ENCODE data around the gene CBFA2T3. TPM values are rescaled to one million over a fixed set of nuclear protein-coding genes. Genes with fewer than 3 reads are reported as not detected.

CBFA2T3 gene
- total and polyA plus RNA-seq, 4 donors: 4.7 to 11.8 (median 6.6) TPM

- DNase-seq (no peak), ATAC-seq (ENCODE audit: insufficient read depth, low FRiP score) (no peak)
- no peak for TF ChIP-seq CTCF (IDR thresholded peaks at IDR 0.05; ENCODE audit: control extremely low read depth, extremely low read depth)
- peaks cover 0 to 11% (median 0%) of the 10 kb centered on the region in 4 donors for H3K36me3 ChIP-seq (ENCODE audit: control insufficient read depth in 4 of 4, insufficient read depth in 4 of 4, low read length in 4 of 4)
- no peak overlapping the region for H3K9ac ChIP-seq (ENCODE audit: insufficient read depth in 1 of 2, low read length in 2 of 2)
- no peak overlapping the region for H3K27ac ChIP-seq (ENCODE audit: low read depth in 1 of 2, low read length in 1 of 2)
- H3K4me1 ChIP-seq (ENCODE audit: control insufficient read depth in 5 of 5, insufficient read depth in 5 of 5, low read length in 5 of 5): peaks cover 0 to 15% (median 9%) of the 10 kb centered on the region in 5 donors
- H3K27me3 ChIP-seq (ENCODE audit: control insufficient read depth in 3 of 3, insufficient read depth in 3 of 3, low read length in 2 of 3): peaks cover 0 to 6% (median 3%) of the 10 kb centered on the region in 3 donors
- peaks cover 0 to 5% (median 0%) of the 10 kb centered on the region in 4 donors for H3K9me3 ChIP-seq (ENCODE audit: control insufficient read depth in 4 of 4, insufficient read depth in 3 of 4, low read length in 3 of 4)
- 87 to 96% methylated on average over 45 of the region's 45 CpGs for WGBS, 2 donors
- no peak overlapping the region for H3K4me3 ChIP-seq
Measured at GRCh38 chr16:88878967-88879787, 97.8 kb downstream of the CBFA2T3 start.

- peaks cover 0 to 12% (median 0%) of the 10 kb centered on the region in 4 donors for H3K36me3 ChIP-seq (ENCODE audit: control insufficient read depth in 4 of 4, insufficient read depth in 4 of 4, low read length in 4 of 4)
- no peak overlapping the region for H3K4me3 ChIP-seq
- H3K27ac ChIP-seq (ENCODE audit: low read depth in 1 of 2, low read length in 1 of 2): no peak overlapping the region
- DNase-seq (no peak), ATAC-seq (ENCODE audit: insufficient read depth, low FRiP score) (no peak)
- 94 to 96% methylated on average over 15 to 20 of the region's 20 CpGs for WGBS, 2 donors
- no peak for TF ChIP-seq CTCF (IDR thresholded peaks at IDR 0.05; ENCODE audit: control extremely low read depth, extremely low read depth)
- H3K4me1 ChIP-seq (ENCODE audit: control insufficient read depth in 5 of 5, insufficient read depth in 5 of 5, low read length in 5 of 5): peaks cover 0 to 15% (median 9%) of the 10 kb centered on the region in 5 donors
- peaks cover 0 to 5% (median 0%) of the 10 kb centered on the region in 4 donors for H3K9me3 ChIP-seq (ENCODE audit: control insufficient read depth in 4 of 4, insufficient read depth in 3 of 4, low read length in 3 of 4)
- H3K9ac ChIP-seq (ENCODE audit: insufficient read depth in 1 of 2, low read length in 2 of 2): no peak overlapping the region
- H3K27me3 ChIP-seq (ENCODE audit: control insufficient read depth in 3 of 3, insufficient read depth in 3 of 3, low read length in 2 of 3): peaks cover 0 to 6% (median 3%) of the 10 kb centered on the region in 3 donors
Measured at GRCh38 chr16:88878356-88878755, 98.7 kb downstream of the CBFA2T3 start.

GRCh38 chr16:88877564-88878289 lies 99.3 kb downstream of the CBFA2T3 start:
- H3K36me3 ChIP-seq (ENCODE audit: control insufficient read depth in 4 of 4, insufficient read depth in 4 of 4, low read length in 4 of 4): peaks cover 0 to 12% (median 0%) of the 10 kb centered on the region in 4 donors
- TF ChIP-seq CTCF (IDR thresholded peaks at IDR 0.05; ENCODE audit: control extremely low read depth, extremely low read depth): no peak
- ATAC-seq (ENCODE audit: insufficient read depth, low FRiP score) (no peak), DNase-seq (no peak)
- H3K4me1 ChIP-seq (ENCODE audit: control insufficient read depth in 5 of 5, insufficient read depth in 5 of 5, low read length in 5 of 5): peaks cover 0 to 15% (median 9%) of the 10 kb centered on the region in 5 donors
- WGBS, 2 donors: 86 to 91% methylated on average over 20 of the region's 20 CpGs
- H3K9ac ChIP-seq (ENCODE audit: insufficient read depth in 1 of 2, low read length in 2 of 2): no peak overlapping the region
- H3K27me3 ChIP-seq (ENCODE audit: control insufficient read depth in 3 of 3, insufficient read depth in 3 of 3, low read length in 2 of 3): peaks cover 0 to 6% (median 3%) of the 10 kb centered on the region in 3 donors
- no peak overlapping the region for H3K4me3 ChIP-seq
- peaks cover 0 to 5% (median 0%) of the 10 kb centered on the region in 4 donors for H3K9me3 ChIP-seq (ENCODE audit: control insufficient read depth in 4 of 4, insufficient read depth in 3 of 4, low read length in 3 of 4)
- no peak overlapping the region for H3K27ac ChIP-seq (ENCODE audit: low read depth in 1 of 2, low read length in 1 of 2)
